Anterior cingulate cortex (tissue), 58 donors: ENCODE data around the gene C3orf33.

Experiments
- DNase-seq, 58 donors: peaks; one replicate each; lab custom pipeline; 2025; lab: John Stamatoyannopoulos, UW

C3orf33 gene

DNA sequence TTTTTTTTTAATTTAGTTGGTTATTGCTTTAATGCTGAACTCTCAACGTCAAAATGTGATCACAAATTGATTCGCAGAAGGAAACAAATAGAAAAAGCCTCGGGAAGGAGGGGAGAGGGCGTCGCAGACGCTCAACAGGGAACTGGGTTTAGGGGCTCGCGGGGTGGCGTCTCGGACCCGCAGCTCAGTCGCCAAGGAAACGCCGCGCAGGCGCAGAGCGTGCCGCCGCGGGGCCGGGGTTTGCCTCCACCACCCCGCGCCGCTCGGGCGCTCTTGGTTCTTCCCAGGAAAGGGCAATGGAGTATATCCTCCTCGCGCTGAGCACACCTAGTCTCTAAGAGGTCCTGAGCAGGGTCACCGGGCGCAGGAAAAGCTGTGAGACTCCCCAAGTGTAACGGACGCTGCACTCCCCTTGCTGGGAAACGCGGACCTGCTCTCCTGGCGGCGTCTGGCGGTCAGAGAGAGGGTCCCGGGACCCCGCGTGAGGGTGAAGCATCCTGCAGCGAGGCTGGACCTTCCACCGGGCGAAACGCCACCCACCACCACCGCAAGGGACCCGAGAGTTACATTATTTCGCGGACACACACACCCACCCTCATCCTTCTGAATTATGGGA lies 62.0 kb downstream of the C3orf33 start:
- DNase-seq: peak in 50 of 58 donors; percentile 4 to 72 (median 29)

DNA sequence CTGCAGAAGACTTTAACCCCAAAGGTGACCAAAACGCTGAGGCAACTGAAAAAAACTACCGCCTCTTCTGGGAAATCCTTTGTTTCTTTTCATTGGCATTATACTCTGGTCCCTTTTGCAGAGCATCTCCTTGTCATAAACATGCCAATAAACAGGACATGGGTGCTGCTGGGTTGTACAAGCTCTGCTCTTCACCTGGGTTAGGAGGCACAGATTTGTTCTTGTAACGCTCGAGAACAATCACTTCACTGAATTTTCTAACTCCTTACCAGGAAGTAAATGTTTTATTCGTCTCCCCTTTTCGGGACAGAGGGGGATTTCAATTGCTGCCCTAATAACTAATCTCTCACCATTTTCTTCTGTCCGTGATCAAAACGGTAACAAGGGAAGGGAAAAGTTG lies 62.5 kb downstream of the C3orf33 start:
- DNase-seq: no peak

DNA sequence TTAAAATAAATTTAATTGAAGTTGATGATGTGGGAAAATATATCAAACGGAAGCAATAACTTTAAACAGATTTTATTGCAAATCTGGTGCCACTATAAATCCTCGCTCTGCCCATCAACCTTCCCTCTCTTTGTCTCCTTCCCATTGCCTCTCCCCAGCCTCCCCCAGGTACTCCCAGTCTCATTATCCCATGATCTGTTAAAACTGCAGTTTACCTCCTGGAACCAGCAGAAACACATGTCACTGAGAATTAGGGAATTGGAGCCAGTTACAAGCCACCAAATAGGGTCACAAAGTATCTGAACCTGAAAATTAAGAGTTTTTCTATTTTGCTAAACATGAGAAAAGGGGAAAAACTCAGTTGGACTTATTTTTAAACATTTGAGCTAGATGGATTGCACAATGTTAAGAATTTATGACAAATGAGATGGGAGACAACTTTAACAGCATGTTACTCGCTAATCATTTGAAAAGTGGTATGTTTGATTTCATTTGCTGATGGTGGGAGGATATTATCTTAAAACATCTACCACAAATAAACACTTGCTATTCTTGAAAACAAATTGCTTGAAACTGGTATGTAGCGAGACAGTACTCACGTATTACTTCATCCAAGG lies 63.6 kb downstream of the C3orf33 start:
- no peak for DNase-seq

DNA sequence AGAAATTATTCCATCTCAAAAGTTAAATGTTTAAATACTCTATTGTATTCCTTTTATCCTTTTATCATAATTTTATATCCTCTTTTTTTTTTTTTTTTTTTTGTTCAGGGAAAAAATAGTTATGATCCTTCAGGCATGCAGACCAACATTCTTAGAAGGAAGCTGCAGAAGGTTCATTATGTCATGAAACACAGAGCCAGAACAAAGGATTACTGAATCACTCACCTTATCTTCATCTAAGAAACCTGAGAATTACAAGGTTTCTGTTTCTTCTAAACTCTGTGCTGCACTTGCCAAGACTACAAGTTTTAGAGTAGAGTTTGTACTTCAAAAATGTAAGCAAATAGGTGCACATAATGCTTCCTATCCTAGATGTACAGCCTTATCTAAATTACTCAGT lies 64.5 kb downstream of the C3orf33 start:
- DNase-seq: no peak

DNA sequence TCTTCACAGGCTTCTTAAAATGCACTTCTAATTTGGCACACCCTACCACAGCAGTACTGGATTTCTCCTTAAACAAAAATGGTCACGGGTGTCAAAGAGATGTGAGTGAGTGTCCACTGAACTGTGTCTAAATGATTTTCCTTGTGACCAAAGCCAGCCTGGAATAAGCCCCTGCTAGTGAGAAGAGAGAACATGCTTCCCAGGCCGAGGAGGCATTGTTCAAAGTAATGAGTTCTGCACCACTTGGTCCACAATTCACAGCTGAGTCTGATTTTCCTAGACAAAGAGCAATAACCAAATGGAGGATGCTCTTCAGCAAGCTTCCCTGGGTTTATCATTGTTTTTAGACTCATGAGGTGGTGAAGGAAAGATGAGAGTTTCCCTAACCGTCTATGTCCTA lies 65.0 kb downstream of the C3orf33 start:
- DNase-seq: no peak

DNA sequence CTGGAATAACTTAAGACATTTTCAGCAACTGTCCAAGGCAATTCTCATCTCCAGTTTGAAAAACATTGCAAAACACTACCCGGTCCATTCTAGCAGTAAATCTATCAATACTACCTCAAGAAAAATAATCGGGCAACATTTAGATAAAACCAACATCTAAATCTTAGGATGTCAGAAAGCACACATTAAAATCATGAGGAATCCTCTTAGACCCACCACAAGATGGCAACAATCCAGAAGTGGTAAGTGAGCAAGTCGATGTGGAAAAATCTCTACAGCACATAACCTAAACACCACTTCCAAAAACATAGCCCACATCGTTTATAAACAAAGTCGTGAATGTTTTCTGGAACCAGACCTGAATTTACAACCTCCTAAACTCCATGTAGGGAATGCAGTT lies 66.9 kb downstream of the C3orf33 start:
- DNase-seq: no peak

DNA sequence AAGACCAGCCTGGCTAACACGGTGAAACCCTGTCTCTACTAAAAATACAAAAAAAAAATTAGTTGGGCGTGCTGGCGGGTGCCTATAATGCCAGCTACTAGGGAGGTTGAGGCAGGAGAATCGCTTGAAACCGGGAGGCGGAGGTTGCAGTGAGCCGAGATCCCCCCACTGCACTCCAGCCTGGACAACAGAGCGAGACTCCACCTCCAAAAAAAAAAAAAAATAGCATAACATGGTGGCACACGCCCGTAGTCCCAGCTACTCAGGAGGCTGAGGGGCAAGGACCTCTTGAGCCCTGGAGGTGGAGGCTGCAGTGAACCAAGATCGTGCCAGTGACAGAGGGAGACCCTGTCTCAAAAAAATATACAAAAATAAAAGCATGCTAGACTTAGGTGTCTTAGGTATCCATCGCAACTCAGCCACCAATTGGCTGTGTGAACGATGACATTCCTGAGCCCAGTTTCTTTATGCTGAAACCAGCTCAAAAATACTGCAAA lies 67.5 kb downstream of the C3orf33 start:
- DNase-seq: no peak

DNA sequence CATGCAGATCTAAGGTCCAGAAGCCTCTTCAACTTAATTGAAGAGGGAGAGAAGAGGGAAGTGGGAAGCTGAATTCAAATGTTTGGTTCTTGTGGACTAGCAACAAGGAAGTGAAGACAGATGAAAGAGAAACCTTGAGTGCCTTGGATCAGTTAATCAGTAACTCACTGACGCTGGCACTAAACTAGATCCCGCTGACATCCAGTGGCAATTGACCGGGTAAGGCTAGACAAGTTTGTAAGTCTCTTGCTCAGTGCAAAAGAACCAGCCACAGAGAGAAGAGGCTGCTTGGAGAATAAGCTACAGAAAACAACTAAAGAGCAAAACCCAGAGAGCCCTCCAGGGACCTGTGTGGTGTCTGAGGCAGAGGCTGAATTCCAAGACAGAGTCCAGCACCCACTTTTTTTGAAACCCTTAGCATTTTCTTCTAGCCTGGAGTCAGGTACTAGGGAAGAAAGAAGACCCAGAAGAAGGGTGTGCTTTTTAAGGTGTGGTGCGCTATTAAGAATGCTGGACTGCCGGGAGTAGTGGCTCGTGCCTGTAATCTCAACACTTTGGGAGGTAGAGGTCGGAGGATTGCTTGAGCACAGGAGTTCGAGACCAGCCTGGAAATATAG lies 68.1 kb downstream of the C3orf33 start:
- DNase-seq: no peak

DNA sequence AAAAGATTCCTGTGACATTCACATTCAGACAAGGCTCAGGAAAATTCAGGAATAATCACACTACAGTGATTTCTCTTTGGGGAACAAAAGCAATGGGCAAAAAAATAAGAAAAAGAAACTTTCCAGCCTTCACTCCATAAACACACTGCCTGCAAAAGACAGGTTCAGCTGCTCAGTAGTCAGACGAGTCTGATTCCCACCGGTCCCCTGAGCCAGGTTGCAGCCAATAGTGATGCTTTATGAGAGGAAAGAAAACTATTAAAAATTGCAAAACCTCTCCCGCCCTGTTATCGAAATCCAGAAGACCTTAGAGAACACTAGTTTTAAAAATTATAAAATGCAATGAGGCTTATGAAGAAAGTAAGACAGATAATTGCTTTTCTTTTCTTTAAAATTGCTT lies 69.7 kb downstream of the C3orf33 start:
- DNase-seq: no peak

DNA sequence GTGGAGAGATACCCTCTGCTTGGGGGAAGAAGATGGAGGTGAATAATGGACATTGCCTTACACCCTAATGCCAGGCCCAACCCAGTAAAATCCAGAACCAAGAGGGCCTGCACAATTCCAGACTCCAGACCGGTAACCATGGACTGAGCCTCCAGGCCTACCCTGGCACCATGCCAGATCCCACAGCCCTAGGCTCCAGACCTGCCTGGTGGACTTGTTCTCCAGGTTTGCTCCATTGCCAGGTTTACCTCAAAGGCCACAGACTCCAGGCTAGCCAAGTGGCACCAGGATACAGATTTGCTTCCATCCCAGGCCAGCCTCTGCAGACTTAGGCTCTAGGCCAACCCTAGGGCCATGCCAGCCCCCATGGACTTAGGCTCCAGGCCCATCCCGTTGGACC lies 75.2 kb downstream of the C3orf33 start:
- DNase-seq: no peak

DNA sequence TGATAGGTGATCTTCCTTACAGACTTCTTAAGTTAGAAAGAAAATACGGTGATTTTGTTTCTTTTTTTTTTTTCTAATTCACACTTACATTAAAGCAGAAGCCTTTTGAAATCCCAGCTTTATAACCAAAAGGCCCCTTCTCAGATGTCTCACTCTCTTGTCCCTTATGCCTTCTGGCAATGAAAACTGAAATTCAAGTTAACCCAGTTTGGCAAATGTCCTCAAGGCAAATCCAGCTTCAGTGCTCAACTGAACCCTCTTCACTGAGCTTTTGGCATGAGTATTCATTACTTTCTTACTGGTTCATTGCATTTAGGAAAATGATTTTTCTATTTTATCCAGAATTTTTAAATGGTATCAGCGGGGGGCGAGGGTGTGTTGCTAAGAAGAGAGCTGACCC lies 78.2 kb downstream of the C3orf33 start:
- DNase-seq: no peak

DNA sequence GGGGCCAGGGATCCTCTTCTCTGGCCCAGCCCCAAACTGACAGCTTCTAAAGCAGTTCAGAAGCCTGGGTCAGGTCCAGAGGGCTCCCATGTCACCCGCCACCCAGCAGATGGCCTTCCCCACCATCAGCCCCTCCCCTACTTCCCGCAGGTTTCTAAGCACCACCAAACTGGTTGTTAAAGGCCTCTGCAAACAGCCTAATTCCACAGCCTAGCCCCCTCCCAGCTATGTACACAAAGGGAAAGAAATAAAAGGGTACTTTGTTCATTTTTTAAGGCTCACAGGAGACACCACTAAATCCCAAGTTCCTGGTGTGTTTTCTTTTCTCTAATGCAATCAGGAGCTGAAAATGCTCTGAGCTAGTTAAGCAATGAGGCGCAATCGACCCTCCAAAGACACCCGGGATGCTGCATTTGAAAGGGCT lies 91.8 kb downstream of the C3orf33 start:
- no peak for DNase-seq
